ENCODE data around the gene CSE1L.
"Not testable (repeated sequence)": the region's sequence is repeated elsewhere in the genome, so short reads cannot be mapped to it uniquely, and the experiment has no call there.

CSE1L gene

GRCh38 chr20:49046087-49046900, at the start of gene CSE1L:
Gene CSE1L, plus strand, starts transcription at chr20:49046312. Its CDS starts 12,152 bp downstream, at chr20:49058464.
- peak; percentile 90 for DNase-seq (ENCODE audit: low read depth in 2 of 2, low spot score in 1 of 2)

- DNase-seq (ENCODE audit: low read depth in 2 of 2, low spot score in 1 of 2): no peak
These were observed 45.9 kb upstream of the CSE1L start for GRCh38 chr20:48999890-49000870.

DNA sequence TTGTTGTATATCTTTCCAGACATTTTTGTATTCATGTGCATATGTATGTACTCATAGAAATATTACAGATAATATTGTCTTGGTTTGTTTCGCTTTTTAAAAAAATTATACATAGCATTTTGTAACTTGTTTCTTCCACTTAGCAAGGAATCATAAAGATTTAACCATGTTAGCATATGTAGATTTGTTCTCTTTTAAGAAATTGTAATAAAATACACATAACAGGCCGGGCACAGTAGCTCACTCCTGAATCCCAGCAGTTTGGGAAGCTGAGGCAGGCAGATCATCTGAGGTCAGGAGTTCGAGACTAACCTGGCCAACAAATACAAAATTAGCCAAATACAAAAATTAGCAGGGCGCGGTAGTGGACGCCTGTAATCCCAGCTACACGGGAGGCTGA, 44.4 kb upstream of the CSE1L start:
- no peak for DNase-seq (ENCODE audit: low read depth in 2 of 2, low spot score in 1 of 2)

DNA sequence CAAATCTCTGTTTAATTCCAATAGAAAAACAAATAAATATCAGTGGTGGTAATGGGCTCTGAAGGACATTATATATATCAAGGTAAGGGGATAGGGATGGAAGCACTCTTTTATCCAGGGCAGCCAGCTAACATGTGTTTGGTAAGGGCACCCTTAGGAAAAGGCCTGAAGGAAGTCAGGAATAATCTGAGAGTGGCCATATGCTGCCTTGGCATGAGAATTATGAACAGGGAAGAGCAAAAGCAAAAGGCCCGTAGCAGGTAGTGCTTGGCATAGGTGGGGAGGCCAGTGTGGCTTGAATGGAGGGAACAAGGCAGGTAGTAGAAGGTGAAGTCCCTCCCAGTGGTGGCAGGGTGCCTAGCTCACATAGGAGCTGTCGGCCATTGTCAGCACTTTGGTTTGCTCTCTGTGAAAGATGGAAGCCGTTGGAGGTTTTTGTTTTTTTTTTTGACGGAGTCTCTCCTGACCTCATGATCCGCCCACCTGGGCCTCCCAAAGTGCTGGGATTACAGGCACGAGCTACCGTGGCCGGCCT, 39.6 kb upstream of the CSE1L start:
- DNase-seq (ENCODE audit: low read depth in 2 of 2, low spot score in 1 of 2): no peak

DNA sequence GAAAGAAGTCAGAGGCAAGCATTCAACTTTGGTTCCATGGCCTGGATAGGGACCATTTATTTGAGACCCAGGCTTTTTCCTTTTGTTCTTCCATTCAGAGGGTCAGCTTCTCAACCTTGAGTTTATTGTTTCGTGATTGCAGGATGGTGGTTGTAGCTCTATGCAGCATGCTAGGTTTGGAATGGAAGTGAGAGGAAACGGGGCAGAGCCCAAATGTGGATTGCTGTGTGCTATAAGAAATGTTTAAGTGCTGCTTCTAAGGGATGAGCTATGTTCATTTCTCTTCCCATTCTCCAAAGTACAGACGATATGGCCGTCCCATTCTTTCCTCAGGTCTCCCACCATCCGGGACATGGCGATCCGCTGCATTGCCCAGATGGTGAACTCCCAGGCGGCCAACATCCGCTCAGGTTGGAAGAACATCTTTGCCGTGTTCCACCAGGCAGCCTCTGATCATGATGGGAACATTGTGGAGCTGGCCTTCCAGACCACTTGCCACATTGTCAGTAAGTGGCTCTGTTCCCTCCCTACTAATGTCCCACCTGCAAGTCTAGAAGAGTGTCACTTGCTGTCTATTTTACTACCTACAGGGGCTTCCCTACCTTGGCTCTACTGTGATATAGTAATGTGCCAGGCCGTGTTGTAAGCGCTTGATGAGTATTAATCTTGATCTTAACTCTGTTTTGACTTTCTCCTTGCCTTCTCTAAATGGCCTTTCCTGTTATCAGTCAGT, 36.0 kb upstream of the CSE1L start:
- DNase-seq (ENCODE audit: low read depth in 2 of 2, low spot score in 1 of 2): no peak

- DNase-seq (ENCODE audit: low read depth in 2 of 2, low spot score in 1 of 2): no peak
These were observed 21.9 kb upstream of the CSE1L start for GRCh38 chr20:49024220-49024619.

GRCh38 chr20:49028177-49028576, 17.9 kb upstream of the CSE1L start:
- not testable (repeated sequence) for DNase-seq (ENCODE audit: low read depth in 2 of 2, low spot score in 1 of 2)

GRCh38 chr20:49028684-49029083, 17.4 kb upstream of the CSE1L start:
- DNase-seq (ENCODE audit: low read depth in 2 of 2, low spot score in 1 of 2): no peak

DNA sequence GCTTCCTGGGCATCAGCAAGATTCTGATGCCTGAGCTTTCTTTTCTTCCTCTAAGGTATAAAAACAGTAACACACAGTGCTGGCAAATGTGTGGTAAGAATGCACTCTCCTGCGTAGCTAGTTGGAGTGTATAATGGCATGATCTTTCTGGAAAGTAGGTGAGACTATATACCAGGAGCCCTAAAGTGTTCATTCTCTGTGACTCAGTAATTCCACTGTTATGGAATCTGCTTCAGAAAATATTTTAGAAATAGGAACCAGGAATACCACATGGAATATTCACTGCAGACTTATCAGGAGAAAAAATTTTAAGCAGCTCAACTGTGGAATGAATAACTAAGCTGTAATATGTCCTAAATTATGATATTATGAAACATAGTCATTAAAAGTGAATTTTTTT, 16.9 kb upstream of the CSE1L start:
- DNase-seq (ENCODE audit: low read depth in 2 of 2, low spot score in 1 of 2): no peak

GRCh38 chr20:49030954-49031619, 15.0 kb upstream of the CSE1L start:
- no peak for DNase-seq (ENCODE audit: low read depth in 2 of 2, low spot score in 1 of 2)

- DNase-seq (ENCODE audit: low read depth in 2 of 2, low spot score in 1 of 2): no peak
These were observed 13.7 kb upstream of the CSE1L start for GRCh38 chr20:49032455-49032854.

GRCh38 chr20:49034070-49034732, 11.9 kb upstream of the CSE1L start:
- DNase-seq (ENCODE audit: low read depth in 2 of 2, low spot score in 1 of 2): no peak

- no peak for DNase-seq (ENCODE audit: low read depth in 2 of 2, low spot score in 1 of 2)
These were observed 8.1 kb upstream of the CSE1L start for GRCh38 chr20:49037962-49038387.

- DNase-seq (ENCODE audit: low read depth in 2 of 2, low spot score in 1 of 2): no peak
These were observed 6.3 kb upstream of the CSE1L start for GRCh38 chr20:49039854-49040253.

GRCh38 chr20:49043000-49043399, 3.1 kb upstream of the CSE1L start:
- DNase-seq (ENCODE audit: low read depth in 2 of 2, low spot score in 1 of 2): no peak

- DNase-seq (ENCODE audit: low read depth in 2 of 2, low spot score in 1 of 2): peak in 1 of 2 donors; percentile 5
These were observed 549 bp upstream of the CSE1L start for GRCh38 chr20:49045440-49046086.

GRCh38 chr20:49052334-49052733, 6.2 kb downstream of the CSE1L start:
- DNase-seq (ENCODE audit: low read depth in 2 of 2, low spot score in 1 of 2): no peak

- DNase-seq (ENCODE audit: low read depth in 2 of 2, low spot score in 1 of 2): no peak
These were observed 8.0 kb downstream of the CSE1L start for GRCh38 chr20:49054056-49054643.

- no peak for DNase-seq (ENCODE audit: low read depth in 2 of 2, low spot score in 1 of 2)
These were observed 17.2 kb downstream of the CSE1L start for GRCh38 chr20:49063279-49063678.

Data from stimulated activated CD8-positive, alpha-beta memory T cell treated with anti-CD3 and anti-CD28 coated beads, Interleukin-4, amount 100 ng/mL, for 1 hour (primary cell).